Spleen (tissue), 11 donors: ENCODE measurements around the gene SERPINB11. TPM values are rescaled to one million over a fixed set of nuclear protein-coding genes. Genes with fewer than 3 reads are reported as not detected.

Experiments used
- DNase-seq: peaks from one replicate; pipeline ENCODE4 v3.0.0-alpha.2; 2020
- H3K27ac ChIP-seq, 8 donors: fragments of 200-600 bp; sonication (generic) in 7 of 8; 1 replicate in 4 of 8; 2 replicates in 4 of 8; pipeline versions ENCODE4 v1.5.0 to v1.8.0; 2016 to 2021; ENCODE audit warnings: inconsistent platforms in 4 of 8, mild to moderate bottlenecking in 4 of 8, moderate library complexity in 1 of 8
- H3K27me3 ChIP-seq, 7 donors: fragments of 200-600 bp; sonication (generic) in 6 of 7; replicated peaks in 1 of 7; 1 replicate in 4 of 7; 2 replicates in 3 of 7; pipeline versions ENCODE4 v1.5.0 to v1.8.0; 2016 to 2021; ENCODE audit warnings: inconsistent platforms in 3 of 7, mild to moderate bottlenecking in 1 of 7
- H3K36me3 ChIP-seq, 6 donors: fragments of 200-600 bp; sonication (generic) in 5 of 6; 1 replicate in 4 of 6; 2 replicates in 2 of 6; pipeline versions ENCODE4 v1.5.0 to v1.8.0; 2016 to 2021; ENCODE audit warnings: inconsistent platforms in 2 of 6
- H3K4me1 ChIP-seq, 6 donors: fragments of 200-600 bp; sonication (generic) in 5 of 6; 1 replicate in 3 of 6; 2 replicates in 3 of 6; pipeline versions ENCODE4 v1.5.0 to v1.8.0; 2016 to 2021; ENCODE audit warnings: inconsistent platforms in 3 of 6
- H3K4me3 ChIP-seq, 8 donors: fragments of 200-600 bp; sonication (generic) in 7 of 8; 1 replicate in 4 of 8; 2 replicates in 4 of 8; pipeline versions ENCODE4 v1.5.0 to v1.8.0; 2016 to 2021; ENCODE audit warnings: inconsistent platforms in 4 of 8, mild to moderate bottlenecking in 4 of 8, moderate library complexity in 2 of 8
- H3K9me3 ChIP-seq, 8 donors: fragments of 200-600 bp; sonication (generic) in 7 of 8; 1 replicate in 4 of 8; 2 replicates in 4 of 8; pipeline versions ENCODE4 v1.5.0 to v1.8.0; 2016 to 2021; ENCODE audit warnings: inconsistent platforms in 4 of 8
- CTCF ChIP-seq, 11 experiments: fragments of 200-600 bp in 7 of 11; fragments of 450-650 bp in 4 of 11; sonication (generic) in 4 of 11; IDR thresholded peaks in 8 of 11; conservative IDR thresholded peaks in 3 of 11; 1 replicate in 7 of 11; 2 replicates in 4 of 11; pipeline versions ENCODE4 v1.4.0 to v1.8.0; 2016 to 2021; ENCODE audit warnings: antibody characterized with exemption in 11 of 11, inconsistent platforms in 4 of 11, mild to moderate bottlenecking in 1 of 11
- POLR2A ChIP-seq, 3 donors: fragments of 450-650 bp; IDR thresholded peaks; one replicate each; pipeline ENCODE4 v1.5.1; 2017; ENCODE audit warnings: antibody characterized with exemption in 3 of 3, mild to moderate bottlenecking in 1 of 3
- POLR2AphosphoS5 ChIP-seq, 3 donors: sonication (generic); formaldehyde crosslinking; IDR thresholded peaks; one replicate each; pipeline ENCODE4 v1.5.1; 2017; ENCODE audit warnings: antibody characterized with exemption in 3 of 3
- WGBS, 5 donors: extraction: QIAGEN DNeasy Blood & Tissue Kit in 3 of 5; methylation state at CpG; one replicate each; pipeline versions ENCODE4 v1.1.5 to v1.1.7; 2013 to 2018; 5-methylcytosine and 5-hydroxymethylcytosine counted together
- intact Hi-C: fragments of 100-400 bp; cut with DNase I; formaldehyde crosslinking; loops from one replicate; pipeline ENCODE4 v1.15.0; 2023; ENCODE audit warnings: low total_unique reads
- polyA plus RNA-seq, 3 donors: library from polyadenylated mRNA; stranded (reverse); fragments of 200-250 nt; gene quantifications; one replicate each; pipeline ENCODE4 v1.2.1, GENCODE V29; 2013
- total RNA-seq, 7 donors: library from RNA; depleted of rRNA in 3 of 7; stranded (reverse); fragments of >200 nt in 3 of 7; fragmentation: NEBNext Ultra II Directional in 4 of 7; extraction: Animal tissue kit (Norgen Biotek cat#: 25700) in 4 of 7; gene quantifications; one replicate each; pipeline versions ENCODE4 v1.1.0 to v1.2.1, GENCODE V29; 2016 to 2021
- donor health status: healthy with polysubstance abuse.
- donor health status: DM: no; HTN: no; CAD: no; lungs with moderate emphysema.
- donor health status: DM: no; HTN: no; CAD: no.
- donor health status: Bipolar disorder and iron deficiency.
- donor health status: healthy.
- donor health status: DM: no; HTN: no; CAD: no.
- donor health status: DM: yes; HTN: yes; CAD: no.

SERPINB11 gene
- total and polyA plus RNA-seq, 10 donors, result not detected

- TF ChIP-seq CTCF (IDR thresholded peaks at IDR 0.05 in 8 of 11, conservative IDR thresholded peaks at IDR 0.05 in 3 of 11), result no peak
- no peak for TF ChIP-seq POLR2A (IDR thresholded peaks at IDR 0.05)
- TF ChIP-seq POLR2AphosphoS5 (IDR thresholded peaks at IDR 0.05), result no peak
- 77 to 90% (median 80%) methylated on average over 2 of the region's 2 CpGs for WGBS, 5 donors
- intact Hi-C loops, result no loop called here
Measured at GRCh38 chr18:63765837-63766236, 63.1 kb downstream of the SERPINB11 start.

More at GRCh38 chr18:63765837-63766236, 63.1 kb downstream of the SERPINB11 start:
- Histone ChIP-seq H3K36me3 (no peaks in the 10 kb centered on the region), H3K9me3 (peaks cover 0 to 9% (median 3%) of the 10 kb centered on the region in 8 donors), H3K4me1 (no peaks in the 10 kb centered on the region), H3K27me3 (no peaks in the 10 kb centered on the region), H3K4me3 (no peak overlapping the region), H3K27ac (no peak overlapping the region)
- DNase-seq, result no peak

Other genes starting within 250 kb of the SERPINB11 start
- not detected for gene SERPINB5, start 226.0 kb upstream of the SERPINB11 start, total RNA-seq
- under 1 TPM in 1 of 3 donors, not detected in 2; 0.02 TPM for gene SERPINB5, start 226.0 kb upstream of the SERPINB11 start, polyA plus RNA-seq
- gene SERPINB12, start 160.6 kb upstream of the SERPINB11 start, total RNA-seq, result not detected
- not detected for gene SERPINB12, start 160.6 kb upstream of the SERPINB11 start, polyA plus RNA-seq
- gene SERPINB13, start 115.6 kb upstream of the SERPINB11 start, total RNA-seq, result not detected
- gene SERPINB13, start 115.6 kb upstream of the SERPINB11 start, polyA plus RNA-seq, result under 1 TPM in 1 of 3 donors, not detected in 2; 0.16 TPM
- not detected for gene SERPINB4, start 58.7 kb upstream of the SERPINB11 start, total RNA-seq
- under 1 TPM in 1 of 3 donors, not detected in 2; 0.09 TPM for gene SERPINB4, start 58.7 kb upstream of the SERPINB11 start, polyA plus RNA-seq
- gene SERPINB3, start 41.1 kb upstream of the SERPINB11 start, total RNA-seq, result not detected
- under 1 TPM in 2 of 3 donors, not detected in 1; 0.05 to 0.09 TPM for gene SERPINB3, start 41.1 kb upstream of the SERPINB11 start, polyA plus RNA-seq
- gene SERPINB7, start 72.5 kb downstream of the SERPINB11 start, total RNA-seq, result not detected
- gene SERPINB7, start 72.5 kb downstream of the SERPINB11 start, polyA plus RNA-seq, result not detected
- 1 to 10 TPM in 2 of 7 donors, under 1 TPM in 2, not detected in 3; 0.38 to 2.3 (median 1.2) TPM for gene SERPINB2, start 184.7 kb downstream of the SERPINB11 start, total RNA-seq
- gene SERPINB2, start 184.7 kb downstream of the SERPINB11 start, polyA plus RNA-seq, result under 1 TPM in 2 of 3 donors, not detected in 1; 0.10 to 0.13 TPM
- 1 to 10 TPM in 3 of 7 donors, under 1 TPM in 3, not detected in 1; 0.34 to 5.6 (median 1.2) TPM for gene SERPINB10, start 205.0 kb downstream of the SERPINB11 start, total RNA-seq
- gene SERPINB10, start 205.0 kb downstream of the SERPINB11 start, polyA plus RNA-seq, result under 1 TPM; 0.07 to 0.51 (median 0.12) TPM
- 1 to 10 TPM in 3 of 7 donors, under 1 TPM in 1, not detected in 3; 0.23 to 2.2 (median 1.4) TPM for gene HMSD, start 246.3 kb downstream of the SERPINB11 start, total RNA-seq
- under 1 TPM; 0.48 to 0.62 (median 0.52) TPM for gene HMSD, start 246.3 kb downstream of the SERPINB11 start, polyA plus RNA-seq